Caco-2 (cell line): Measurements from ENCODE around the gene RPL38. TPM values are rescaled to one million over a fixed set of nuclear protein-coding genes. Genes with fewer than 3 reads are reported as not detected.

Experiments used
- BruUV-seq: library from RNA; stranded (reverse); fragments of 400-500 nt; replicated peaks from 2 replicates; lab custom pipeline; 2021; lab: Mats Ljungman, UMichigan
- CTCF ChIA-PET: fragments of 300-600 bp; sonication (Branson Sonifier 250); formaldehyde crosslinking; loops from one replicate; lab custom pipeline; 2022; ENCODE audit warnings: antibody characterized with exemption; lab: Charles Lee
- POLR2A ChIA-PET: fragments of 300-600 bp; sonication (Branson Sonifier 250); formaldehyde crosslinking; loops from one replicate; lab custom pipeline; 2022; ENCODE audit warnings: antibody characterized with exemption; lab: Charles Lee
- DNase-seq, 2 experiments: peaks; one replicate each; pipeline versions ENCODE4 v3.0.0 to v3.0.0-alpha.2; 2020 to 2022
- H3K27me3 ChIP-seq: replicated peaks from 2 replicates; pipeline ENCODE4 v1.6.0; 2011; ENCODE audit warnings: low read length; ENCODE audit not compliant: control insufficient read depth, insufficient read depth
- H3K36me3 ChIP-seq: 2 replicates; pipeline ENCODE4 v1.5.1; 2011; ENCODE audit warnings: low read length; ENCODE audit not compliant: control insufficient read depth, insufficient read depth
- H3K4me1 ChIP-seq: fragments of 250-450 bp; sonication (Bioruptor Pico); 2 replicates; pipeline ENCODE4 v1.5.1; 2020; ENCODE audit warnings: mild to moderate bottlenecking
- H3K4me3 ChIP-seq: 2 replicates; pipeline ENCODE4 v1.5.1; 2011; ENCODE audit warnings: low read depth, mild to moderate bottlenecking, control low read depth, low read length
- H3K9me3 ChIP-seq: fragments of 250-450 bp; sonication (Bioruptor Pico); 2 replicates; pipeline ENCODE4 v1.5.1; 2020; ENCODE audit warnings: mild to moderate bottlenecking, moderate library complexity
- H3K27ac Mint-ChIP-seq: one replicate; pipeline ENCODE4 v1.8.0; 2022; ENCODE audit warnings: mixed read lengths; ENCODE audit not compliant: unreplicated experiment
- H3K27me3 Mint-ChIP-seq: one replicate; pipeline ENCODE4 v1.8.0; 2022; ENCODE audit warnings: mixed read lengths; ENCODE audit not compliant: insufficient read depth, unreplicated experiment
- H3K36me3 Mint-ChIP-seq: one replicate; pipeline ENCODE4 v1.8.0; 2022; ENCODE audit warnings: mild to moderate bottlenecking, mixed read lengths; ENCODE audit not compliant: insufficient read depth, unreplicated experiment
- H3K4me1 Mint-ChIP-seq: one replicate; pipeline ENCODE4 v1.8.0; 2022; ENCODE audit warnings: low read depth, mixed read lengths; ENCODE audit not compliant: unreplicated experiment
- H3K4me3 Mint-ChIP-seq: one replicate; pipeline ENCODE4 v1.8.0; 2022; ENCODE audit warnings: mild to moderate bottlenecking, moderate library complexity, mixed read lengths; ENCODE audit not compliant: unreplicated experiment
- H3K9me3 Mint-ChIP-seq: one replicate; pipeline ENCODE4 v1.8.0; 2022; ENCODE audit warnings: mixed read lengths; ENCODE audit not compliant: unreplicated experiment
- intact Hi-C: fragments of 100-400 bp; cut with micrococcal nuclease; formaldehyde crosslinking; loops from one replicate; pipeline ENCODE4 v1.10.0; 2022; ENCODE audit not compliant: unreplicated experiment
- total RNA-seq: library from RNA; stranded (reverse); gene quantifications from 2 replicates; pipeline ENCODE4 v1.2.3, GENCODE V29; 2022
- TF ChIP-seq, protein P1 (sequence below), 2 experiments: fragments of 200-600 bp in 1 of 2; IDR thresholded peaks; 1 replicate in 1 of 2; 2 replicates in 1 of 2; pipeline versions ENCODE4 v1.5.1 to v1.8.0; 2011 to 2022; ENCODE audit warnings: antibody characterized with exemption in 1 of 2, control low read depth in 1 of 2, inconsistent platforms in 1 of 2, low read depth in 1 of 2, low read length in 1 of 2, mild to moderate bottlenecking in 1 of 2, moderate library complexity in 1 of 2; ENCODE audit not compliant: insufficient read depth in 1 of 2, severe bottlenecking in 1 of 2, unreplicated experiment in 1 of 2

The RPL38 gene
- total RNA-seq, 1 experiment from 2014 or later, result 1,319 TPM

DNA sequence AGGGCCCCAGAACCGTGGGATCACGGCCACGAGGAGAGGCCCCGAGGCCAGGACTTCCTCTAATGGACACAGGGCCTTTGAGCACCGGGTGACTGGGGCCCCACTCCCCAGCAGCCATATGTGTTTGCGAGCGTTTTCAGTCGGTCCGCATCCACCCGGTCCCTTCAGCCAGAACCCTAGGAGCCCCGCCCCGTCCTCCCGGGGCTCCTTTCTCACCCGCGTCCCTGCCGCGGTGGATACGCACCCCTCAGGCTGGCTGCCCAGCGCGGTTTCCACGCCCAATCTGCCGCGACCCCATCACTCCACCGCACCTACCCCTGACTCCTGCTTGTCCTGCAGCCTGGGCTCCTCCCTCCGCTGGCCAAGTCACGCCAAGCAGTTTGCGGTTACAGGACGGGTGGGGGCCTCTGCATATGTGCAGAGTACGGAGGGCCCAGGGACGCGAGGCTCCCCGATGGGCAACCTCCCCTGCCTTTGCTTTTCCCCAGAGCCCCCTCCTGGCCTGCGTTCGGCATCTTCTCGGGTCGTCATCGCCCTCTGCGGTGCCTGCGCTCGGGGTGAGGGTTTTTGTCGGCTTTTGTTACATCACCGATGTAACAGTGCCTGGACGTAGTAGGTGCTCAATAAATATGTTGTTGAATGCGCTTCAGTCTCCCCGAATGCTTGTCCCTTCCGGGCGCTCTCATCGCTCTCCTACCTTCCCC is 8.9 kb downstream of the RPL38 start:
- Mint-ChIP-seq H3K4me3 (peak overlapping the region; percentile 76), H3K9me3 (no peaks in the 10 kb centered on the region), H3K36me3 (peaks cover 62% of the 10 kb centered on the region), H3K4me1 (peaks cover 26% of the 10 kb centered on the region), H3K27ac (peak overlapping the region; percentile 83), H3K27me3 (no peaks in the 10 kb centered on the region)
- DNase-seq, result peak in 1 of 2 experiments; percentile 30
- peaks cover 5% of the 10 kb centered on the region; the same call in 1 of the 2 replicates for H3K36me3 ChIP-seq
- H3K9me3 ChIP-seq, result no peaks in the 10 kb centered on the region
- H3K4me1 ChIP-seq, result peaks cover 21% of the 10 kb centered on the region
- no peaks in the 10 kb centered on the region for H3K27me3 ChIP-seq
- intact Hi-C loops, result loop anchor here (2.0 to 10.0 kb wide), 2 partner anchors 84 to 152 kb away; partner anchors contain the start of genes BTBD17 and GPR142
- no TSS peak for BruUV-seq
- H3K4me3 ChIP-seq, result no peak overlapping the region
- CTCF ChIA-PET, result interaction anchor here (1.2 to 1.9 kb wide), 4 partner anchors 13 to 156 kb away, joined by 5 to 6 read pairs (median 6); no protein-coding TSS in a partner anchor
- POLR2A ChIA-PET, result interaction anchor here (1.6 kb wide), 1 partner anchor 9 kb away, joined by 6 read pairs; the partner anchor contains the start of gene RPL38
- TF ChIP-seq, protein P1, sequence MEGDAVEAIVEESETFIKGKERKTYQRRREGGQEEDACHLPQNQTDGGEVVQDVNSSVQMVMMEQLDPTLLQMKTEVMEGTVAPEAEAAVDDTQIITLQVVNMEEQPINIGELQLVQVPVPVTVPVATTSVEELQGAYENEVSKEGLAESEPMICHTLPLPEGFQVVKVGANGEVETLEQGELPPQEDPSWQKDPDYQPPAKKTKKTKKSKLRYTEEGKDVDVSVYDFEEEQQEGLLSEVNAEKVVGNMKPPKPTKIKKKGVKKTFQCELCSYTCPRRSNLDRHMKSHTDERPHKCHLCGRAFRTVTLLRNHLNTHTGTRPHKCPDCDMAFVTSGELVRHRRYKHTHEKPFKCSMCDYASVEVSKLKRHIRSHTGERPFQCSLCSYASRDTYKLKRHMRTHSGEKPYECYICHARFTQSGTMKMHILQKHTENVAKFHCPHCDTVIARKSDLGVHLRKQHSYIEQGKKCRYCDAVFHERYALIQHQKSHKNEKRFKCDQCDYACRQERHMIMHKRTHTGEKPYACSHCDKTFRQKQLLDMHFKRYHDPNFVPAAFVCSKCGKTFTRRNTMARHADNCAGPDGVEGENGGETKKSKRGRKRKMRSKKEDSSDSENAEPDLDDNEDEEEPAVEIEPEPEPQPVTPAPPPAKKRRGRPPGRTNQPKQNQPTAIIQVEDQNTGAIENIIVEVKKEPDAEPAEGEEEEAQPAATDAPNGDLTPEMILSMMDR (IDR thresholded peaks at IDR 0.05; ENCODE audit: insufficient read depth in 1 of 2, low read depth in 1 of 2, low read length in 1 of 2, severe bottlenecking in 1 of 2, unreplicated experiment in 1 of 2), result no peak

DNA sequence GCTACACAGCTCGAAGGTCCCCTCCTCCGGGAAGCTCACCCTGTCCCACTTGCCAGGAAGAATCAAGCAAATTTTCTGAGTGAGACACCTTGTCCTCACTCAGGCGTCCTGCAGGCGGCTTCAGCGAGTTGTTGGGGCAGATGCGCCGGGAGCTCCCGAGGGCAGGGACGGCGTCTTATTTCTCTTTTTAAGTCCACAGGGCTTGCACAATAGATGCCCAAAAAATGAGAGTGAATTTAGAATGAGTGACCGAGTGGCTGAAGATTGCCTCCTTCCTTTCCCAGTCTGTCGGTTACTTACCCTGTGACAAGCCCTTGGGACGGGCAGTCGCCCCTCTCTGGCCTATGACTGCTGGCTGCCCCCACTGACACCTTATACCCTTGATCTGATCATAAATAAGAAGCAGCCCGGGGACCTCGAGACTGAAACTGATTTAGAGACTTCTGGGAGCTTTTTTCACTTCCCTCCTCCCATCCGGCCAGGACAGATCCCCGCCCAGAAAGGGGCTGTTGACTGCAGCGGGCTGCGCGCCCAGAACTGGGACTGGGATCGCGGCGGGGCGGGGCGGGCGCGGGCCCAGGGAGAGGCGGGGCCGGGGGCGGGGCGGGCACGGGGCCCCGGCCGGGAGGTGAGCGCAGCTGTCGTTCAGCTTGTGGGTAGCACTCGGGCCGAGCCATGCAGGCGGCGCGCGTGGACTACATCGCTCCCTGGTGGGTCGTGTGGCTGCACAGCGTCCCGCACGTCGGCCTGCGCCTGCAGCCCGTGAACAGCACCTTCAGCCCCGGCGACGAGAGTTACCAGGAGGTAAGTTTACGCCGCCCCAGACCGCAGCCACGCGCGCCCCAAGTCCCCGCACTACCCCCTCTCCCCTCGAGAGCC is 9.7 kb downstream of the RPL38 start, which contains the start of gene TTYH2:
TTYH2 (plus strand) TSS at position 659 of the 879 bp plus-strand sequence; CDS start at position 676, 17 bp downstream.
- Mint-ChIP-seq H3K36me3 (peaks cover 54% of the 10 kb centered on the region), H3K4me3 (peak within 1 kb of the TSS; percentile 76), H3K9me3 (no peaks in the 10 kb centered on the region), H3K27ac (peak within 1 kb of the TSS; percentile 83), H3K4me1 (peaks cover 26% of the 10 kb centered on the region), H3K27me3 (no peaks in the 10 kb centered on the region)
- no peaks in the 10 kb centered on the region for H3K27me3 ChIP-seq
- H3K4me3 ChIP-seq, result peak within 1 kb of the TSS; percentile 67
- peaks cover 21% of the 10 kb centered on the region for H3K4me1 ChIP-seq
- TF ChIP-seq, protein P1 (IDR thresholded peaks at IDR 0.05; ENCODE audit: insufficient read depth in 1 of 2, low read depth in 1 of 2, low read length in 1 of 2, severe bottlenecking in 1 of 2, unreplicated experiment in 1 of 2), result no peak
- intact Hi-C loops, result loop anchor here (2.0 to 10.0 kb wide), 2 partner anchors 84 to 152 kb away; partner anchors contain the start of genes BTBD17 and GPR142
- peaks cover 2% of the 10 kb centered on the region; the same call in 1 of the 2 replicates for H3K36me3 ChIP-seq
- POLR2A ChIA-PET, result interaction anchor here (1.6 kb wide), 1 partner anchor 10 kb away, joined by 6 read pairs; the partner anchor contains the start of gene RPL38
- BruUV-seq, result no TSS peak
- CTCF ChIA-PET, result interaction anchor here (0.8 to 1.4 kb wide), 4 partner anchors 14 to 155 kb away, joined by 3 to 6 read pairs (median 5); no protein-coding TSS in a partner anchor
- peak; percentile 86 to 88 for DNase-seq
- H3K9me3 ChIP-seq, result no peaks in the 10 kb centered on the region
